GM23338 (cell line): ENCODE measurements around the gene NAP1L4. TPM values are rescaled to one million over a fixed set of nuclear protein-coding genes. Genes with fewer than 3 reads are reported as not detected.

Experiments
- ATAC-seq: fragments of 200-7000 bp; cut with Tn5 transposase; 3 replicates; pipeline ENCODE4 v1.9.1; 2020
- DNase-seq: peaks from one replicate; pipeline ENCODE4 v3.0.0-alpha.2; 2015; ENCODE audit warnings: low spot score
- H2AFZ ChIP-seq: fragments of 200-600 bp; sonication (generic); 2 replicates; pipeline ENCODE4 v1.8.0; 2016; ENCODE audit warnings: antibody characterized with exemption, mild to moderate bottlenecking, moderate library complexity
- H3F3A ChIP-seq: fragments of 200-600 bp; sonication (generic); replicated peaks from 2 replicates; pipeline ENCODE4 v1.8.0; 2017; ENCODE audit warnings: antibody characterized with exemption, mixed run types, low read depth
- H3K27ac ChIP-seq: fragments of 200-600 bp; sonication (generic); 2 replicates; pipeline ENCODE4 v1.6.1; 2016; ENCODE audit warnings: low read depth
- H3K27me3 ChIP-seq: fragments of 200-600 bp; sonication (generic); 2 replicates; pipeline ENCODE4 v1.8.0; 2016; ENCODE audit warnings: mild to moderate bottlenecking, mixed run types, moderate library complexity; ENCODE audit not compliant: insufficient read depth
- H3K36me3 ChIP-seq: fragments of 200-600 bp; sonication (generic); 2 replicates; pipeline ENCODE4 v1.8.0; 2016; ENCODE audit warnings: mild to moderate bottlenecking; ENCODE audit not compliant: insufficient read depth
- H3K4me1 ChIP-seq: fragments of 200-600 bp; sonication (generic); 2 replicates; pipeline ENCODE4 v1.8.0; 2016; ENCODE audit warnings: mild to moderate bottlenecking, moderate library complexity; ENCODE audit not compliant: insufficient read depth
- H3K4me2 ChIP-seq: fragments of 200-600 bp; sonication (generic); 2 replicates; pipeline ENCODE4 v1.7.1; 2017; ENCODE audit warnings: mixed run types
- H3K4me3 ChIP-seq: fragments of 200-600 bp; sonication (generic); 2 replicates; pipeline ENCODE4 v1.6.1; 2016; ENCODE audit warnings: mixed run types
- H3K79me2 ChIP-seq: fragments of 200-600 bp; sonication (generic); replicated peaks from 2 replicates; pipeline ENCODE4 v1.8.0; 2017; ENCODE audit warnings: mild to moderate bottlenecking; ENCODE audit not compliant: insufficient read depth
- H3K9me2 ChIP-seq: fragments of 200-600 bp; sonication (generic); 2 replicates; pipeline ENCODE4 v1.8.0; 2017; ENCODE audit not compliant: insufficient read depth
- H4K20me1 ChIP-seq: fragments of 200-600 bp; sonication (generic); replicated peaks from 2 replicates; pipeline ENCODE4 v1.8.0; 2017; ENCODE audit warnings: mild to moderate bottlenecking; ENCODE audit not compliant: insufficient read depth
- H3K27ac Mint-ChIP-seq: 2 replicates; pipeline ENCODE4 v1.8.0; 2020; ENCODE audit warnings: inconsistent platforms, mild to moderate bottlenecking, moderate library complexity, mixed read lengths
- H3K27me3 Mint-ChIP-seq: 3 replicates; pipeline ENCODE4 v1.8.0; 2022; ENCODE audit warnings: low read depth, mild to moderate bottlenecking, moderate library complexity, mixed read lengths, inconsistent platforms; ENCODE audit not compliant: insufficient read depth, poor library complexity
- H3K36me3 Mint-ChIP-seq: 3 replicates; pipeline ENCODE4 v1.8.0; 2021; ENCODE audit warnings: low read depth, mild to moderate bottlenecking, inconsistent platforms, moderate library complexity, mixed read lengths
- H3K4me1 Mint-ChIP-seq: 3 replicates; pipeline ENCODE4 v1.8.0; 2020; ENCODE audit warnings: mild to moderate bottlenecking, inconsistent platforms, mixed read lengths
- H3K4me3 Mint-ChIP-seq: 3 replicates; pipeline ENCODE4 v1.8.0; 2021; ENCODE audit warnings: moderate library complexity, mild to moderate bottlenecking, inconsistent platforms, mixed read lengths
- H3K9me3 Mint-ChIP-seq: 3 replicates; pipeline ENCODE4 v1.8.0; 2020; ENCODE audit warnings: moderate library complexity, mild to moderate bottlenecking, inconsistent platforms, mixed read lengths
- CREB1 ChIP-seq: fragments of 250-450 bp; sonication (Bioruptor Pico); IDR thresholded peaks from 2 replicates; pipeline ENCODE4 v1.5.0; 2020; ENCODE audit warnings: low read depth, mild to moderate bottlenecking, moderate library complexity
- CTCF ChIP-seq, 2 experiments: fragments of 200-600 bp in 1 of 2; sonication (generic) in 1 of 2; conservative IDR thresholded peaks; 2 replicates each; pipeline versions ENCODE4 v1.5.1 to v1.6.1; 2016 to 2017; ENCODE audit warnings: antibody characterized with exemption in 2 of 2, low read depth in 2 of 2, mild to moderate bottlenecking in 2 of 2, moderate library complexity in 1 of 2
- ETS1 ChIP-seq: IDR thresholded peaks from 2 replicates; pipeline ENCODE4 v1.6.1; 2016; ENCODE audit warnings: antibody characterized with exemption
- EZH2 ChIP-seq: fragments of 200-600 bp; sonication (generic); IDR thresholded peaks from one replicate; pipeline ENCODE4 v1.8.0; 2017; ENCODE audit warnings: antibody characterized with exemption, mild to moderate bottlenecking, low read depth; ENCODE audit not compliant: unreplicated experiment
- EZH2phosphoT487 ChIP-seq: fragments of 200-600 bp; sonication (generic); IDR thresholded peaks from one replicate; pipeline ENCODE4 v1.8.1; 2018; ENCODE audit warnings: antibody characterized with exemption; ENCODE audit not compliant: unreplicated experiment
- JUNB ChIP-seq: IDR thresholded peaks from one replicate; pipeline ENCODE4 v1.6.1; 2016; ENCODE audit warnings: antibody characterized with exemption; ENCODE audit not compliant: unreplicated experiment
- NANOG ChIP-seq: IDR thresholded peaks from 2 replicates; pipeline ENCODE4 v1.6.1; 2016; ENCODE audit warnings: antibody characterized with exemption, borderline replicate concordance
- POLR2AphosphoS5 ChIP-seq: IDR thresholded peaks from 2 replicates; pipeline ENCODE4 v1.6.1; 2016; ENCODE audit warnings: antibody characterized with exemption, low read depth
- STAT1 ChIP-seq: IDR thresholded peaks from one replicate; pipeline ENCODE4 v1.6.1; 2016; ENCODE audit warnings: antibody characterized with exemption; ENCODE audit not compliant: unreplicated experiment
- ZNF114 ChIP-seq: fragments of 250-450 bp; sonication (Bioruptor Pico); IDR thresholded peaks from 2 replicates; pipeline ENCODE4 v1.5.0; 2020; ENCODE audit warnings: mild to moderate bottlenecking, moderate library complexity
- ZNF331 ChIP-seq: fragments of 250-450 bp; sonication (Bioruptor Pico); IDR thresholded peaks from 2 replicates; pipeline ENCODE4 v1.5.0; 2020; ENCODE audit warnings: low read depth, mild to moderate bottlenecking, moderate library complexity
- ZNF462 ChIP-seq: fragments of 250-450 bp; sonication (Bioruptor Pico); IDR thresholded peaks from 2 replicates; pipeline ENCODE4 v1.5.0; 2020; ENCODE audit warnings: mild to moderate bottlenecking, moderate library complexity
- polyA plus RNA-seq: library from polyadenylated mRNA; unstranded; fragments of >200 nt; fragmentation: Nextera tagmentation; extraction: Ambion mirVana; gene quantifications from 2 replicates; pipeline ENCODE4 v1.2.1, GENCODE V29; 2016
- total RNA-seq: library from RNA; depleted of rRNA; stranded (reverse); fragments of >200 nt; shearing (Covaris generic); gene quantifications from 2 replicates; pipeline ENCODE4 v1.2.3, GENCODE V29; 2014

Gene NAP1L4
- total and polyA plus RNA-seq, 2 experiments from 2014 or later = 181 to 189 TPM

GRCh38 chr11:2975594-2975993 lies 16.5 kb downstream of the NAP1L4 start:
- H3K79me2 ChIP-seq = peaks cover 98% of the 10 kb centered on the region
- H3K27me3 Mint-ChIP-seq = peaks cover 2% of the 10 kb centered on the region
- H3K36me3 Mint-ChIP-seq = peaks cover 80% of the 10 kb centered on the region
- no peak overlapping the region for H3K4me3 Mint-ChIP-seq
- no peaks in the 10 kb centered on the region for H3K9me2 ChIP-seq
- peaks cover 75% of the 10 kb centered on the region for H4K20me1 ChIP-seq
- no peaks in the 10 kb centered on the region for H3K9me3 Mint-ChIP-seq
- no peaks in the 10 kb centered on the region for H3K4me1 Mint-ChIP-seq
- no peaks in the 10 kb centered on the region for H3K27me3 ChIP-seq
- 0 out of 2 replicates have a peak, but pooled peaks cover 10% of the 10 kb centered on the region for H3F3A ChIP-seq
- no peaks in the 10 kb centered on the region for H3K4me1 ChIP-seq
- H3K36me3 ChIP-seq = peaks cover 73% of the 10 kb centered on the region
- H3K27ac Mint-ChIP-seq = no peak overlapping the region
- peak; percentile 88 for ATAC-seq
- no peak overlapping the region for H2AFZ ChIP-seq
- peak; percentile 53 for DNase-seq
- no peak overlapping the region for H3K4me3 ChIP-seq
- no peak overlapping the region for H3K27ac ChIP-seq
- TF ChIP-seq ZNF331 (no peak), CREB1 (CRISPR knock-in tag) (no peak), CTCF (conservative IDR thresholded peaks at IDR 0.05; ENCODE audit: low read depth in 2 of 2) (peak; percentile 32 to 60; a peak in 3 of 4 replicates)
- H3K4me2 ChIP-seq = no peak overlapping the region

GRCh38 chr11:2974272-2974671 lies 17.9 kb downstream of the NAP1L4 start:
- peaks cover 70% of the 10 kb centered on the region for H4K20me1 ChIP-seq
- peaks cover 85% of the 10 kb centered on the region for H3K36me3 ChIP-seq
- no peak overlapping the region for H2AFZ ChIP-seq
- H3K4me3 Mint-ChIP-seq = no peak overlapping the region
- DNase-seq (no peak), ATAC-seq (no peak)
- no peak overlapping the region for H3K27ac ChIP-seq
- peaks cover 2% of the 10 kb centered on the region for H3K27me3 Mint-ChIP-seq
- no peaks in the 10 kb centered on the region for H3K27me3 ChIP-seq
- no peak overlapping the region for H3K4me2 ChIP-seq
- no peaks in the 10 kb centered on the region for H3K9me3 Mint-ChIP-seq
- no peak overlapping the region for H3K27ac Mint-ChIP-seq
- peaks cover 92% of the 10 kb centered on the region for H3K36me3 Mint-ChIP-seq
- no peaks in the 10 kb centered on the region for H3K9me2 ChIP-seq
- no peak overlapping the region for H3K4me3 ChIP-seq
- H3K4me1 ChIP-seq = no peaks in the 10 kb centered on the region
- H3K79me2 ChIP-seq = peaks cover 92% of the 10 kb centered on the region
- H3F3A ChIP-seq = 0 out of 2 replicates have a peak, but pooled peaks cover 10% of the 10 kb centered on the region
- no peaks in the 10 kb centered on the region for H3K4me1 Mint-ChIP-seq
- TF ChIP-seq NANOG (no peak), CREB1 (CRISPR knock-in tag) (no peak), ZNF462 (CRISPR knock-in tag) (no peak), STAT1 (no peak), ETS1 (no peak), POLR2AphosphoS5 (no peak), ZNF331 (no peak), JUNB (no peak), EZH2phosphoT487 (no peak), ZNF114 (CRISPR knock-in tag) (no peak), EZH2 (no peak)
